Left forelimb (tissue), 1 donor: Measurements from ENCODE around the gene DAD1.
"Not testable (repeated sequence)": the region's sequence is repeated elsewhere in the genome, so short reads cannot be mapped to it uniquely, and the experiment has no call there.

Experiments used
- DNase-seq: peaks from one replicate; pipeline ENCODE4 v3.0.0-alpha.2; 2018; ENCODE audit warnings: low spot score

Gene DAD1

GRCh38 chr14:22589096-22589839 is at the start of gene DAD1:
Gene DAD1, minus strand, starts transcription at chr14:22589224. Its CDS starts 67 bp downstream, at chr14:22589157.
- peak; percentile 100 for DNase-seq

DNA sequence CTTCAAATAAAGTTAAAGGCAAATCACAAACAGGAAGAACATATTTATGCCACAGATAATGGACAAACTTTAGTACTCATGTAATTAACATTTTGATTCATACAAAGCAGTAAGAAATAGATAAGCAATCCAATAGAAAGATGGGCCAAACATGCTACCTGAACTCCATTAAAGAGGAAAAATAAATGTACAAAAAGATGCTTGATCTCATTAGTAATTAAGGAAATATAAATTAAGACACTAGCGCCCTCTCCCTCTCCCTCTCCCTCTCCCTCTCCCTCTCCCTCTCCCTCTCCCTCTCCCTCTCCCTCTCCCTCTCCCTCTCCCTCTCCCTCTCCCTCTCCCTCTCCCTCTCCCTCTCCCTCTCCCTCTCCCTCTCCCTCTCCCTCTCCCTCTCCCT is 47.0 kb upstream of the DAD1 start:
- DNase-seq, result not testable (repeated sequence)

- peak; percentile 17 for DNase-seq
These were observed 45.3 kb upstream of the DAD1 start for GRCh38 chr14:22634233-22634900.

GRCh38 chr14:22630486-22630885 is 41.5 kb upstream of the DAD1 start:
- DNase-seq, result no peak

- DNase-seq, result no peak
These were observed 41.0 kb upstream of the DAD1 start for GRCh38 chr14:22630066-22630465.

GRCh38 chr14:22629361-22629760 is 40.3 kb upstream of the DAD1 start:
- no peak for DNase-seq

DNA sequence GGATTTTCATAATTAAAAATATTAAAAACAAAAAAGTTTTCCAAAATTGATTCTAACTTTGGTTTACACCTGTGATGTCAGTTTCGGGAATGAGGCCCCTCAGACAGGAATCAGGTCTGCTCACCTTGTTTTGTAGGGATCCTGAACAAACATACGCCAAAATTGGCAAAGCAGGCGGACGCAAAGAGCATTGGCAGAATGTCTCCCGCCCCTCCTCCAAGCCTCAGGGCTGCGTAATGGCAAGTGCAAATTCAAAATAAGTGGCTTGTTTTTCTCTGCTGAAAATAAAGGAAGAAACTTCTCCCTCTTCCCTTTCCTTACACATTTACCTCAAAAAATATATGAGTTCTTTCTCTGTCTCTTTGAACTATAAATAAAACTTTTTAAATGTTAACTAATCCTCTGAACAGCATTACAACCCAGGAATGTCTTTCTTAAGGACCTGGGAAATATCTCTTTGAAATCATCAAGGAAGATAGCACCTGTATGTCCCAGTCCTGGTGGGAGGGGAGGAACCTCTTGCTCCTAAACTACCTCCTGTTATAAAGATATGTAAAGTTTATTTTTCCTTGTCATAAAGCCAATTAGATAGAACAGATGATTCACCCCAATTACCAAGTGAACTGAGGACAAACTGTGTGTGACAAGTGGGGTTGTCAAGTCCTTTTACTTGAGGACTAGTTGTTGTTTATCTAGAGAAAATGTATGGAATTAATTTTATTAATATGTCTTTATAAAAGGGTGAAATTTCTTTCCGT is 38.7 kb upstream of the DAD1 start:
- no peak for DNase-seq

GRCh38 chr14:22626590-22626989 is 37.6 kb upstream of the DAD1 start:
- DNase-seq, result no peak

- no peak for DNase-seq
These were observed 34.0 kb upstream of the DAD1 start for GRCh38 chr14:22623047-22623446.

GRCh38 chr14:22622255-22622654 is 33.2 kb upstream of the DAD1 start:
- DNase-seq, result no peak

- not testable (repeated sequence) for DNase-seq
These were observed 26.7 kb upstream of the DAD1 start for GRCh38 chr14:22615765-22616164.

DNA sequence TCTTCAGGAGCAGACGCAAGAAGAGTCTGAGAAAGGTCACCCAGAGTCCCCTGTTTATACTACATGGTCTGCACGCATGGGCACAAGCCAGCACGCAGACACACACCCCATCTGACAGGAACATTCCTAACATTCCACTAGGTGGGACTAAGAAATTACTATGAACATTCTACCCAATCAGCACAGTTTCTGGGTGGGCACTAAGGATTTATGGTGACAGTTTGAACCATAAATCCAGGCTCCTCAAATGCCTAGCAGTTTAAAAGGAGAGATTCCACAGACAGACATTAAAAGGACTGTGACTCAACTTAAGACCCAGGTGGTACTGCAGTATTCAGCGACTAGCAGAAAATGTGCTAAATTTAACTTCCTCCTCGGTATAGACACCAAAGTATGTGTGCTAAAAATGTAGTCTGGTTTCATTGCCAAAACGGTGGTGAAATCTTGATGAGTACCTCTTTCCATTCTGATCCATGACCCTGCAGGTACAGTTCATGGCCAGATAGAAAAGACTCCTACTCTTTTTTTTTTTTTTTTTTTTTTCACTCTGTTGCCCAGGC is 25.3 kb upstream of the DAD1 start:
- DNase-seq, result no peak

DNA sequence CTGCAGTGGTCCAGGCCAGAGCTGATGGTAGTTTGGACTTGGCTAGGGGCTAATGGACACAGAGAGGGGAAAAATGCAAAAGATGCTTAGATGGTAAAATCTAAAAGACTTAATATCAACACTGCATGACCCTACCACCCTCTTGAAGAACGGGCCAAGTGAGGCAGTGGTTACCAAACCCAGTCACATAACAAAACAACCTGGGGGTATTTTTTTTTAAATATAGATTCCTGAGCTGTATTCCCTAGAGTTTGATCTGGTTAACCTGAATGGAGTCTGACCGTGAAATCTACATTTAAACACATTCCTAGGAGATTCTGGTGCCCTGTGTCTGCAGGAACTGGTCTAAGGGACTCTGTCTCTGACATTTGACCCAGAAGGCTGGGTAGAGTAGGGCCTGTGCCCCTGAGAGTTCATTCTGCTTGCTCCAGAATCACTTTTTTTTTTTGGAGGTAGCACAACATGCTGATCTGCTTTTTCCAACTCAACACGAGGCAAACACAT is 24.8 kb upstream of the DAD1 start:
- DNase-seq, result no peak

DNA sequence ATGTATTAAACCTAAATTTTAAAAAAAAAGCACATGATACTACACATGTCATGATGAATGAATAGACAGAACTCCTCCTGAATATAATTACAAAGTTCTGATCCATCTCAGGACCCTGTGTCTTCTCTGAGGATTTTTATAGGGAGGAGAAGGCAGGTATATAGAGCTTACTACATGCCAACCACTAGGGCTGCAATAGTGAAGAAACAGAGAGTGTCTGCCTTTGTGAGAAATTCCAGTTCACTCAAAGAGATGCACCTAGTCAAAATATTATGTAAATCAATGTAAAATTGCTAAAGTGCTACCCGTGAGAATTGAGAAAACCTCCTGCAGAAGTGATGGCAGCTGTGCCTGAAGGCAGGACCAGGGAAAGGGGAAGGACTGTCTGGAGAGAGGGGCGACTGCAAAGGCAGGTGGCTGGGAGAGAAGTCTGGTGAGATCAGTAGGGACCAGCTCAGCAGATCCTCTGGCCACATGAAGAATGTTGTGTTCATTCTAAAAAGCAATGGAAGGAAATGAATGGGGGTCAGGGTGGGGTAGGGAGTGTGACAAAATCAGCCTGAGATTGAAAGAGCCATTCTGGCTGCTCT is 24.2 kb upstream of the DAD1 start:
- no peak for DNase-seq

DNA sequence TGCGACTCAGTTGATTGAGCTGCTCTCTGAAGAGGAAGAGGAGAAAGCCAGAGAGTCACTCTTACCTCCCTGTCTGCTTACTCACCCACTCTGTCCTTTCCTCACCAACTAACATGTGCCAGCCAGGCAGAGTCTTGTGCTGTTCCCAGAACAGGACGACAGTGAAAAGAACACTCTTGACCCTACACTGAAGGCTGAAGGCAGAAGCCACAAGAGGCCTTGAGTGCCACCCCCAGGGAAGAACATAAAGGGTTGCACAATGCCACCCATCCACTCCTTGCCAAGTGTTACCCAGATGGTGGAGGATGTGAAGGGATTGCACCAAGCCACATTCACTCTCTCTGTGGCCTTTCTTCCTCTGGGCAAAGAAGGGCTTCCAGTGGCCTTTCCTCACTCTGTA is 21.9 kb upstream of the DAD1 start:
- DNase-seq, result no peak

DNA sequence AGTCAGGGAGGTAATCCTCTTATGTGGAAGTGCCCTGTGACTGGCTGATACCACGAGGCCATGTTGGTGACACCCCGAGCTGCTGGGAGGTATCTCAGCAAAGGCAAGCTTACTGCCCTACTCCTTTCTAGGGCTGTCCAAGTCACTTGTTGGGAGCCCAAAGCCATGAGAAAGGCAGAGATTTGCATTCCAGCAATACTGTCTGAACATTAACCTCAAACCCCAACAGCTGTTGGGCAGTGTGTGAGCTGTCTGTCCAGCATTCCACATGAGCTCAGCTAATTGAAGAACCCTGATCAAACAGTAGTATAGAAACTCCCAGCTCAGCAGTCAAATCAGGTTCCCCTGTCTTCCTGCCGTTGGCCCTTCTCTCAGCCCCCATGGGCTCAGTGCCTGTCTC is 18.3 kb upstream of the DAD1 start:
- DNase-seq, result no peak

GRCh38 chr14:22606380-22606779 is 17.4 kb upstream of the DAD1 start:
- DNase-seq, result no peak

GRCh38 chr14:22602862-22603261 is 13.8 kb upstream of the DAD1 start:
- no peak for DNase-seq

GRCh38 chr14:22601996-22602395 is 13.0 kb upstream of the DAD1 start:
- no peak for DNase-seq

DNA sequence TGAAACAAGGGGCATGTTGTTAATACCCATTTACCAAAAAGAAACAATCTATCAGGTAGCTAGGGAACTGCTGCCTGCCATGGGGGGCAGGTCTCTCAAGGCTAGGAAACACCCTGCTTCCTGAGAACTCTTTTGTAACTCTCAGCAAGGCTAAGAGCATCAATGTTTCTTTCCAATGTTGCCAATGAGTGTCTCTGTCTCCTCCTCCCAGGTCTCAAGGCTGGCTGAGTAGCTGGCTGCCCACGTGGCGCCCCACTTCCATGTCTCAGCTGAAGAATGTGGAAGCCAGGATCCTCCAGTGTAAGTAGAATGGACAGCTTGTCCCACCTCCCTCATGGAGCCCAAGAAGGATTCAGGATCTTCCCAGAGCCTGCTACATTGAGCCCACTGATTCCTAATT is 12.4 kb upstream of the DAD1 start:
- no peak for DNase-seq

GRCh38 chr14:22600027-22600426 is 11.0 kb upstream of the DAD1 start:
- no peak for DNase-seq

GRCh38 chr14:22599349-22599748 is 10.3 kb upstream of the DAD1 start:
- no peak for DNase-seq
